T-helper 2 cell treated with Interferon-gamma antibody and Interleukin-4, amounts not matched to agents 5 μg/mL and 100 μg/mL, for 36 hours (primary cell): ENCODE data around the gene ADGRD1.

ENCODE experiments used
- DNase-seq: peaks from one replicate; pipeline ENCODE4 v3.0.0; 2021; ENCODE audit warnings: low spot score
- H3K27ac Mint-ChIP-seq: one replicate; pipeline ENCODE4 v1.8.0; 2021; ENCODE audit warnings: mild to moderate bottlenecking, mixed read lengths
- H3K27me3 Mint-ChIP-seq: one replicate; pipeline ENCODE4 v1.8.0; 2021; ENCODE audit warnings: low read depth, mixed read lengths
- H3K36me3 Mint-ChIP-seq: one replicate; pipeline ENCODE4 v1.8.0; 2021; ENCODE audit warnings: low read depth, mixed read lengths
- H3K4me1 Mint-ChIP-seq: one replicate; pipeline ENCODE4 v1.8.0; 2021; ENCODE audit warnings: low read depth, mixed read lengths
- H3K4me3 Mint-ChIP-seq: one replicate; pipeline ENCODE4 v1.8.0; 2022; ENCODE audit warnings: mild to moderate bottlenecking, moderate library complexity, mixed read lengths
- H3K9me3 Mint-ChIP-seq: one replicate; pipeline ENCODE4 v1.8.0; 2021; ENCODE audit warnings: mixed read lengths

Gene ADGRD1

DNA sequence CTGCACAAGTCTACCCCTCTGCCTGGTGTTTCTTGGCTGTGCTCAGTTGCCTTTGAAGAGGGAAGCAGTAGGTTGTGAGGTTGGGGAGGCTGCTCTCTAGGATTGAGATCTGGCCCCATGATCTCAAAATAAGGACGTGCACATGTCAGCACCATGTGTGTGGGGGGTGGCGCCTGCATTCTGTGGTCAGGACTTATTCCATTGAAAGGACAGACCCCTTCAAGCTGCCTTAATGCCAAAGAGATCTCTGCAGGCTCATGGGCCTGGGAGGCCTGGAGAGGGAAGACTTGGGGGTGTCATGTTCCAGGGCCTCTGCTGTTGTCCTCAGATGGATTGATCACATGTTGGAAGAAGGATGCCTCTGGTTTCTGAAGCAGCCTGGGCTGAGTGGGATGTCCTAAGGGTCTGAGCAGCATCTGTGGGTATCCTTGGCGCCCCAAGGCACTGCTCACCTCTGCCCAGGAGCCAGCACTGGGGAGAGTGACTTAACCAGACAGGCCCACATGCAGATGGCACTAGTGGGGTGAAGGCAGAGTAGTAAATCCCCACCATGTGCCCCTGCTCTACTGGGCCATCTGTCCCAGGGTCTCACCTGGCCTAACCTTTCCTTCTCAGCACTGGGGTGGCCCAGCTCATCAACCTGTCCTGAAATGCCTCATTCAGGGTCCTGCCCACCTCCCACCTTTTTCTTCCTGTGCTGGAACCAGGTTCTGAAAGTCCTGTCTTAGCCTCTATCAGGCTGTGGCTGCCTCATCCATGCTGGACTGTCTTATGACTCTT lies 118.9 kb downstream of the ADGRD1 start:
- no peak for DNase-seq

DNA sequence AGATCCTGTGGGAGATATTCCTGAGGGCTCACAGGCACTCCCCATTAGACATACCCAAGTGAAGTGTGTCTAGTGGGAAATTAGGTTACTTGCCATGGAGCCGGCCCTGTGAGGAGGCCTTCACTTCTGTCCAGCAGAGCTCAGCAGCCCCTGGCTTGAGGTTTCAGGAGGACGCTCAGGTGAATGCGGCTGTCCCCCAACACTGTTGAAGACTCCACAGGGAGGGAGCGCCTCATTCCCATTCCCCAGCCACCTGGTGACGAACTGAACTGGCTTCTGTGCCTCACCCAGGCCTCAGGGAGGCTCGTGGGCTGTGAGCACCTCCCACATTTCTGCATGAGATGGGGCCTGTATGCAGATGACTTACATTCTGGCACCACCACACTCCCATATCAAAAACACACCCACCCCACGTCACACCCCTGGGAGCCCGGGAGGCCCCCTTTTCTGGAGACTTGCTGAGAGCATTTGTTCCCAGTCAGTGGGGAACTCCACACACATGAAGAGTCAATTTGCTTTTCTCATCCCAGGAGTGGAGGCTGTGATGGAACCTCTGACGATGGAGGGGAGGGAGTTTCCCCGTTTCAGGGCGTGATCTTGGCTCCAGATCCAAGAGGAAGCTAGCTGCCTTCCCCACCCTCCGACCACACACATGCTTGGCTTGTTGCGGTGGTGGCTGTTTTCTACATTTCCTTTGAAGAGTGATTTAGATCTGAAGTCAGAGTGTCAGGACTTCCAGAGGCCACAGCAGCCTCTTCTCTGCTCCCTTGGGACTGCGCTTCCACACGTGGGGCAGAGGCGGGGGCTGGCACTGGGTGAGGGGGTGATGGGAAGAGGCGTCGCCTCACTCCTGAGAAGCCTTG lies 120.7 kb downstream of the ADGRD1 start:
- no peak overlapping the region for H3K4me3 Mint-ChIP-seq
- no peaks in the 10 kb centered on the region for H3K4me1 Mint-ChIP-seq
- peaks cover 7% of the 10 kb centered on the region for H3K27me3 Mint-ChIP-seq
- H3K9me3 Mint-ChIP-seq = no peaks in the 10 kb centered on the region
- no peak for DNase-seq
- no peaks in the 10 kb centered on the region for H3K36me3 Mint-ChIP-seq
- H3K27ac Mint-ChIP-seq = no peak overlapping the region

More for the DNA sequence above, 118.9 kb downstream of the ADGRD1 start:
- no peaks in the 10 kb centered on the region for H3K4me1 Mint-ChIP-seq
- H3K27me3 Mint-ChIP-seq = no peaks in the 10 kb centered on the region
- H3K36me3 Mint-ChIP-seq = no peaks in the 10 kb centered on the region
- H3K4me3 Mint-ChIP-seq = no peak overlapping the region
- H3K9me3 Mint-ChIP-seq = no peaks in the 10 kb centered on the region
- H3K27ac Mint-ChIP-seq = no peak overlapping the region

DNA sequence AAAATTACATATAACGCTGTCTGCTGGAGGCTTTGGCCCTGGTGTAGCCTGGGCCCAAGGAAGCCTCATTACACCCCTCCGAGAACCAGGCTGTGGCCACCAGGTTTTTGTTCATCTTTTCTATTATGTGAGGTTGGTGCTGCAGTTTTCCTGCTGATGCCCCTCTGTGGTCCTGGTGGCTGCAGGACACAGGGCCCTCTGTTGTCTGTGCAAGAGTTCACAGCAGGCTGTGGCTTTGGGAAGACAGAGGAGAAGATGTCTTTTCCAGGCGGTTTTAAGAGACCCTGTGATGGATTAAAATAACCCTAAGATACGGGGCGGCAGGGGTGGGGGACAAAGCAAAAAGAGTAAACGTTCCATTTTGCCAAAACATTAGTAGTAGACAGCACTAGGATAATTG lies 121.5 kb downstream of the ADGRD1 start:
- Mint-ChIP-seq H3K27ac (no peak overlapping the region), H3K27me3 (peaks cover 7% of the 10 kb centered on the region), H3K9me3 (no peaks in the 10 kb centered on the region), H3K36me3 (no peaks in the 10 kb centered on the region), H3K4me3 (no peak overlapping the region), H3K4me1 (no peaks in the 10 kb centered on the region)
- DNase-seq = no peak

DNA sequence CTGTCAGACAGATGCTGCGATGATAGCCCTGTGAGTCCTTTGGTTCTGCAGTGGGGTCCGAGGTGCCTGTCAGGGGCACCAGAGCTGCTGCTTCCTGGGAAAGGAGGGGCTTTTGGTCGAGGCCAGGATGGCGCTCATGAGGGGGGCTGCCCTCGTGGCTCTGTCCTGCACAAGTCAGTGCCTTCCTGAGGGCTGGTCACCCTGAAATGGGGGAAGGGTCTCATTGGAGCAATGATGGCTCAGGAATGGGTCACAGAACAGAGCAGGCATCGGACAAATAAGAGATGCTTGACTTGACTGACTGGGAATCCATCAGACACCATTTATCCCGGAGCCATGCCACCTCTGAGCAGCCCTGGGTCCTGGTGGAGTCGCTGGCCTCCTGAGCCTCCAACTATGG lies 121.9 kb downstream of the ADGRD1 start:
- H3K36me3 Mint-ChIP-seq = no peaks in the 10 kb centered on the region
- no peak overlapping the region for H3K27ac Mint-ChIP-seq
- no peak for DNase-seq
- H3K27me3 Mint-ChIP-seq = peaks cover 7% of the 10 kb centered on the region
- no peaks in the 10 kb centered on the region for H3K4me1 Mint-ChIP-seq
- H3K4me3 Mint-ChIP-seq = no peak overlapping the region
- no peaks in the 10 kb centered on the region for H3K9me3 Mint-ChIP-seq

DNA sequence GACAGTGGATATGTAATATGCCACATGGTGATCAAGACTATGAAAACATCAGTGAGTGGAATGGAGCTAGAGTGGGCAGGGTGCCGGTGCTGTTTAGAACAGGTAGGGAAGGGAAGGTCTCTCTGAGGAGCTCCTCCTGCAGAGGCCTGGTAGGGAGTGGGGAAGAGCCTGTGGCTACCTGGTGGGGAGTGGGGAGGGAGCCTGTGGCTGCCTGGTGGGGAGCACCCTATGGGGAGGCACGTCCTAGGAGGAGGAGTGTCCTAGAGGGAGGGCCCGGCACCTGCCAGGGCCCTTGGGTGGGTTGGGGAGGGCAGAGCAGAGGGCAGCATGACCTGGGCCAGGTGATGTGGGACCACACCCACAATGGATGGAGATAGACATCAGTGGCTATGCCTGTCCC lies 122.6 kb downstream of the ADGRD1 start:
- Mint-ChIP-seq H3K36me3 (no peaks in the 10 kb centered on the region), H3K4me1 (no peaks in the 10 kb centered on the region), H3K9me3 (no peaks in the 10 kb centered on the region), H3K27ac (no peak overlapping the region), H3K27me3 (peaks cover 7% of the 10 kb centered on the region), H3K4me3 (no peak overlapping the region)
- no peak for DNase-seq

DNA sequence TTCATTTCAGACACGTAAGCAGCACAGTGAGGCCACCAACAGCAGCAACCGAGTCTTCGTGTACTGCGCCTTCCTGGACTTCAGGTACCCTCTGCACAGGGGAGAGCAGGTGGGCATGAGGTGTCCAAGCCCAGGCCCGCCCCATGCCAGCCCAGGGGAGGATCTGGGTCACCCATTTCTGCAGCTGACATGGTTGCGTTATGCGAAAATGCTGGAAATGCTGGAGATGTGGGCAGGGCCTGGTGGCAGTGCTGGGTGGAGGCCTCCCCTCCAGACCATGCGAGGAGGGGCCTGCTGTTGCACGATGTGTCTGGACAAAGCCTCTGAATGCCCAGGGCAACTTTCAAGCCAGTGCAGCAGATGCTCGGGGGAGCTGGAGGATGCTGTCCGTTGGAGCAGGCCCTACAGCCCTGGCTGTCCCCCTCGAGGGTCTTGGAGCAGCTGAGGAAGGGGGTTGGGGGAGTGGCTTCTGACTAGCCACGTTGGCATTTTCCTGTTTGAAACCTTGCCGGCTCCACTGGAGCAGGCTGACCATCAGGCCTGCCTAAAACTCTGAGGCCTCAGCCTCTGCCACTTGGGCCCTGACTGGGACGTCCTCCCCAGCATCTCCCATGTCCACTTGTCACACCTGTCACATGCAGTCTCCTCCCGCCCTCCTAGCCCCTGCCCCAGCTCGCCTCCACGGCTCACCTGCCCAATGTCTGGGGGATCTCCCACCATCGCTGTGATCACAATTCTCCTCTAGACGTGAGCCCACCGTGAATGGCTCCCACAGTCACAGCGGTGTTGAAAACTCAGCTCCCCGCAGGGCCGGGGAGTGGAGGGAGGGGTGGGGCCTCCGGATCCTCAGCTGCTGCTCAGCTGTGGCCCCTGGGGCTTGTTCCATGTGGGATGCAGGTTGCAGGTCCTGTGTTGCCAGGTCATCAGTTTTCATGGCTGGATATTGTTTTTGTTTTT lies 123.4 kb downstream of the ADGRD1 start:
- DNase-seq = no peak
- Mint-ChIP-seq H3K4me1 (no peaks in the 10 kb centered on the region), H3K36me3 (no peaks in the 10 kb centered on the region), H3K27ac (no peak overlapping the region), H3K4me3 (no peak overlapping the region), H3K9me3 (no peaks in the 10 kb centered on the region), H3K27me3 (peaks cover 12% of the 10 kb centered on the region)

DNA sequence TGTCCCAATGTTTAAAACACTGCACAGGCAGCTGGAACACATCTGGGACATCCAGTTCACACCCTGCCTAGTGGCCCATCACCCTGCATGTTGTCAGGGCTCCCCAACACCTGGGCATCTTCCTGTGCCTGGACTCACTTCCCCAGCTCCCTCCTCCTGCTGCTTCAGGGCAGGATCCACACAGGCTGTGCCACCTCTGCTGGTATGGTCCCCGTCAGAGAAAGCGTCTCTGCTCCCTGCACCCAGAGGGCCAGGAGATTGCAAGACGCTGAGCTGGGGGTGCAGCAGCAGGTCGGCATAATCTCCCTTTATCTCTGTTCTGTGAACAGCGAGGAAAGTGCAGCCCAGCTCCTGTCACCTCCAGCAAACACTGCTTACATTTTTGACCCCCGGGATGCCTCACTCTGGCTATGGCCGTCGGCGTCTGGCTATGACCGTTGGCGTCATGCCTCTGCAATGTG lies 124.3 kb downstream of the ADGRD1 start:
- H3K27ac Mint-ChIP-seq = no peak overlapping the region
- no peak overlapping the region for H3K4me3 Mint-ChIP-seq
- no peaks in the 10 kb centered on the region for H3K4me1 Mint-ChIP-seq
- H3K27me3 Mint-ChIP-seq = peaks cover 12% of the 10 kb centered on the region
- H3K36me3 Mint-ChIP-seq = no peaks in the 10 kb centered on the region
- no peaks in the 10 kb centered on the region for H3K9me3 Mint-ChIP-seq
- DNase-seq = no peak

DNA sequence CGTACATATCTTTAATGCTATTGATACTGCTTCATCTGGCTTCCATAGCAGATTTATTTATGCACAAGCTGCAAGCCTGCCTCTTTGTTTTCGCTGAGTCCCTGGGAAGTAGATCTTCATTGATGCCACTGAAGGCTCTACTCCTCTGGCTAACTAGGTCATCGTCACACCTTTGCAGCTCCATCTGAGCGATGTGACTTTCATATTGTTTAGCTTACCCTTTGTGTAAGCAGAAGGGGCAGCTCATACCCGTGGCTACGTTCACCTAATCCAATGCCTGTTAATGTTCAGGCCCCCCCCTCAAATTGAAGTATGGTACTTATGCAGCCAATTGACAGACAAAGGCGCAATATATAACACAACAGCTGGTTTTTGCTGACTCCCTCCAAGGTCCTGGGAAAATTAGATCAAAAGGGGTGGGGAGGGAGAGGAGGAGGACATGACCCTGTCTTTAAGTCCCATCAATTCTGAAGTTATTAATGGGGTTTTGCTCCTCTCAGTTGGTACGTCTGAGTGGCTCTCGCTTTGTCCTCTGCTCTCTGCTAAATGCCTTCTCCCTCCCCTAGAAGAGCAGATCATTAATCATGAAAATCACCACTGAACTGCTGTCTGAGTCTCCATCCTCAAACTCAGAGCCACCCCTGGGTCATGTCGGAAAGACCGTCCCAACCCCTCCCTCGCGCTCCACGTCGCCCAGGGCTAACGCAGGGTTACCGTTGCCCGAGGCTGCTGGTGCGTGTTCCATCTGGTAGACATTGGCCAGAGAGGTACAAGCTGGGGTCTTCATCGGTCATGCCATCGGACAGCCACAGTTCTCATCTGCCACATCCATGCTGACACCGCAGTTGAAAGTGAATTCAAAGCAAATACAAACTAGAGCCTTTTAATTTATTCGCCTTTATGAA lies 128.8 kb downstream of the ADGRD1 start:
- H3K4me1 Mint-ChIP-seq = peaks cover 2% of the 10 kb centered on the region
- H3K27ac Mint-ChIP-seq = no peak overlapping the region
- no peak for DNase-seq
- H3K27me3 Mint-ChIP-seq = peaks cover 12% of the 10 kb centered on the region
- no peak overlapping the region for H3K4me3 Mint-ChIP-seq
- no peaks in the 10 kb centered on the region for H3K36me3 Mint-ChIP-seq
- no peaks in the 10 kb centered on the region for H3K9me3 Mint-ChIP-seq

DNA sequence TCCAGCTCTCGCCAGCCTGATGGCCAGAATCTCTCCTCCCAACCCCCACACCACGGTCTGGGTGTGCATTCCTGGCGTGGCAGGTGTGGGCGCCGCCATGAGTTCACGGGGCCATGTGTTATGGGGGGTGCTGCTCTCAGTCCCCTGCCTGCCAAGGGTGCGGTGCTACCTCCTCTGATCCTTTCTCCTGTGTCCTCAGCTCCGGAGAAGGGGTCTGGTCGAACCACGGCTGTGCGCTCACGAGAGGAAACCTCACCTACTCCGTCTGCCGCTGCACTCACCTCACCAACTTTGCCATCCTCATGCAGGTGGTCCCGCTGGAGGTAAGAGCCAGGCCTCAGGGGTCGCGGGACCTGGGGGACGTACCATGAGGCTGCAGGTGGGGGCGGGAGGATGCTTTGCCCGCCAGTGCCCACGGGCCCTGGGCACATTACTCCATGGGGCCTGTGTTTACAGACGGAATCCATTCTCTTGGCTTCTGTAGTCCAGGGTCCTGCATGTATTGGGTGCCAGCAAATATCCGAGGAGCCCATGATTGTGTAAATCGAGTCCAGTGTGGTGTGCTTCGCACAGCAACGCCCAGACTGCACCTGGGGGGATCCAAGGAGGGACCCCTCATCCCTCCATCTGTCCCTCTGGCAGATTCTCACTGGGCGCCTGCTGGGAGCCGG lies 130.8 kb downstream of the ADGRD1 start:
- Mint-ChIP-seq H3K4me1 (peaks cover 2% of the 10 kb centered on the region), H3K27ac (no peak overlapping the region), H3K4me3 (no peak overlapping the region), H3K9me3 (no peaks in the 10 kb centered on the region), H3K36me3 (no peaks in the 10 kb centered on the region), H3K27me3 (peaks cover 5% of the 10 kb centered on the region)
- no peak for DNase-seq

DNA sequence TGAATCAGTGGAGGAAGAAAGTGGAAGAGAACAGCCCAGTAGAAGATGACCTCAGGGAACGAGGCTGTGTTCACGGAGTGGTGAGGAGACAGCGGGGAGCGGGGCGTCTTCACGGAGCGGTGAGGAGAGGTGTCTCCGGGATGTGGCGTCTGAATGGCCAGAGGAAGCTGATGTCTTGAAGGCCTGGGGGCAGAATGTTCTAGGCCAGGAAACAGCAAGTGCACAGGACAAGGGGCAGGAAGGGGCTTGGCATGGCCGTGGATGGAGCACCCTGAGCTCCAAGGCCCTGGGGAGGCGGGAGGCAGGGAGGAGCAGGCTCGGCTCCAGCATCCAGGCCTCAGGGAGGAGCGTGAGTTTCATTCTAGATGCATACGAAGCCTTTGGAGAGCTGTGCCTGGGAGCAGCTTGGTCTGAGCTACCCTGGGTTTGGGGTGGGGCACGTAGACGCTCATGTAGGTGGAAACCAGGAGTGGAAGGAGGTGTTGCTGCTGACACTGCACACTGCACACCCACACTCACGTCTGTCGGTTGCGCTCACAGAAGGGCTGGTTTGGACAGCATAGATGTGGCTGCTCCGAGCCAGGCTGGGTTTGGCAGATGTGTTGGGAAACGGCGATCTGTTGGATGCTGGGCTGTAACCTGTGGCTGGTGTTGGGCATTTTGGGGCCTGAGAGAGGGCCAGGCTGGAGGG lies 131.6 kb downstream of the ADGRD1 start:
- Mint-ChIP-seq H3K9me3 (no peaks in the 10 kb centered on the region), H3K27me3 (peaks cover 5% of the 10 kb centered on the region), H3K4me3 (no peak overlapping the region), H3K27ac (no peak overlapping the region), H3K4me1 (peaks cover 2% of the 10 kb centered on the region), H3K36me3 (no peaks in the 10 kb centered on the region)
- DNase-seq = no peak

DNA sequence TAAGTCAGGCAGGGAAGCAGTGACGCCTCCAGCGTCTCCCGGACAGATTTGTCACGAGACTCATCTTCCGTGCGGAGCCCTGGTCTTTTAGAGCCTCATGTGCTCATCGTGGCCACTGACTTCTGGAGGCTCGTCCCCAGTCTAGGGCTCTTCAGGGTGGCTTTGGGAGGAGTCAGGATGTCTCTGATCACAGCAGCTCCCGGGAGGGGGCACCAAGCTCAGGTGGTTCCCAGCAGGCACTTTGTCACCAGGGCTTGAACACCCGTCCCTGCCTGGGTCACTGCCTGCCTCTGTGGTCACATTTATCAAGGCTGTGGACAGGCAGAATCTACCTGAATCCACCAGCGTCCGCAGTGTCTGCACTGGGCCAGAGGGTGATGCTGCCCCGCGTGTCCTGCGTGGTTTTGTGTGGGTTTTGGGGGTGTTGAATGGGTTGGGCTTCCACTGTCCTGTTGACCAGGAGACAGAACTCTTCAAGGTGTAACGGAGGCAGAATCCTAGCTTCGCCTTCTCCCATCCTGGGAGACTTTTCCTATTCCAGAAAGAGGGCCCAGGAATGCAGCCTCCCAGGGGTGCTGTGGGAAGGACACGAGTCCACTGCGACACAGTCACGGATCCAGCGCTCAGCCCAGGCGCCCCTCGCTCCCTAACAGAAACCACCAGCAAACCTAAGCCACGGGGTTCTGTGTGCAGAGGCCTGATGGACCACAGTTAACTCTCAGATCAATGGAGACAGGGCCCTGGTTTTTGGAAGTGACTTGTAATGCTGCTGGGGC lies 132.3 kb downstream of the ADGRD1 start:
- Mint-ChIP-seq H3K4me1 (peaks cover 4% of the 10 kb centered on the region), H3K36me3 (no peaks in the 10 kb centered on the region), H3K27ac (no peak overlapping the region), H3K27me3 (peaks cover 5% of the 10 kb centered on the region), H3K9me3 (no peaks in the 10 kb centered on the region), H3K4me3 (no peak overlapping the region)
- no peak for DNase-seq
